ENCODE data around the gene STRBP. TPM values are rescaled to one million over a fixed set of nuclear protein-coding genes. Genes with fewer than 3 reads are reported as not detected.
A peak's percentile ranks its signal among the peaks of the same experiment; 100 is the strongest.

The STRBP gene
- total RNA-seq, 2 donors from 2014 or later = 77.2 to 83.3 TPM

- no peak overlapping the region for H3K4me3 ChIP-seq (ENCODE audit: low read length)
- Mint-ChIP-seq H3K9me3 (no peaks in the 10 kb centered on the region), H3K27ac (no peak overlapping the region), H3K4me1 (peaks cover 21% of the 10 kb centered on the region), H3K27me3 (ENCODE audit: insufficient read depth) (no peaks in the 10 kb centered on the region), H3K36me3 (ENCODE audit: low read depth) (no peaks in the 10 kb centered on the region), H3K4me3 (no peak overlapping the region)
- no peaks in the 10 kb centered on the region for H3K27me3 ChIP-seq (ENCODE audit: control insufficient read depth, insufficient read depth, low read length, poor library complexity, severe bottlenecking)
- WGBS, 2 experiments (ENCODE audit: insufficient coverage in 1 of 2, insufficient read length in 1 of 2) = 74 to 91% methylated on average over 2 to 3 of the region's 4 CpGs
- no peak for DNase-seq
- no peak overlapping the region for H3K9ac ChIP-seq (ENCODE audit: extremely low read depth, low read length, poor library complexity, severe bottlenecking)
- H3K9me3 ChIP-seq (ENCODE audit: control insufficient read depth, low read length) = no peaks in the 10 kb centered on the region
- no peak overlapping the region for H3K27ac ChIP-seq (ENCODE audit: low read depth, low read length)
- no peak for TF ChIP-seq CTCF (conservative IDR thresholded peaks at IDR 0.05)
- H3K36me3 ChIP-seq (ENCODE audit: control insufficient read depth, insufficient read depth, low read length) = no peaks in the 10 kb centered on the region
- H3K4me1 ChIP-seq (ENCODE audit: control insufficient read depth, insufficient read depth, low read length) = no peaks in the 10 kb centered on the region
These were observed 42.4 kb downstream of the STRBP start for GRCh38 chr9:123225995-123226394.

GRCh38 chr9:123225374-123225813 is 43.0 kb downstream of the STRBP start:
- H3K27ac Mint-ChIP-seq = no peak overlapping the region
- 26 to 36% methylated on average over 4 of the region's 4 CpGs for WGBS, 2 experiments (ENCODE audit: insufficient coverage in 1 of 2, insufficient read length in 1 of 2)

GRCh38 chr9:123220127-123220526 is 48.3 kb downstream of the STRBP start:
- Mint-ChIP-seq H3K4me3 (no peak overlapping the region), H3K9me3 (no peaks in the 10 kb centered on the region), H3K27me3 (ENCODE audit: insufficient read depth) (no peaks in the 10 kb centered on the region), H3K27ac (no peak overlapping the region), H3K4me1 (peaks cover 29% of the 10 kb centered on the region), H3K36me3 (ENCODE audit: low read depth) (no peaks in the 10 kb centered on the region)
- Histone ChIP-seq H3K4me3 (ENCODE audit: low read length) (no peak overlapping the region), H3K27me3 (ENCODE audit: control insufficient read depth, insufficient read depth, low read length, poor library complexity, severe bottlenecking) (no peaks in the 10 kb centered on the region), H3K9me3 (ENCODE audit: control insufficient read depth, low read length) (no peaks in the 10 kb centered on the region), H3K9ac (ENCODE audit: extremely low read depth, low read length, poor library complexity, severe bottlenecking) (no peak overlapping the region), H3K27ac (ENCODE audit: low read depth, low read length) (no peak overlapping the region), H3K4me1 (ENCODE audit: control insufficient read depth, insufficient read depth, low read length) (no peaks in the 10 kb centered on the region), H3K36me3 (ENCODE audit: control insufficient read depth, insufficient read depth, low read length) (no peaks in the 10 kb centered on the region)
- WGBS, 2 experiments (ENCODE audit: insufficient coverage in 1 of 2, insufficient read length in 1 of 2) = 91% methylated on average over 2 of the region's 2 CpGs; no CpG with 5 or more reads in 1 of the 2 experiments
- no peak for DNase-seq
- TF ChIP-seq CTCF (conservative IDR thresholded peaks at IDR 0.05) = no peak

More at GRCh38 chr9:123225374-123225813, 43.0 kb downstream of the STRBP start:
- peak; percentile 78 for TF ChIP-seq CTCF (conservative IDR thresholded peaks at IDR 0.05)
- Histone ChIP-seq H3K9ac (ENCODE audit: extremely low read depth, low read length, poor library complexity, severe bottlenecking) (no peak overlapping the region), H3K9me3 (ENCODE audit: control insufficient read depth, low read length) (no peaks in the 10 kb centered on the region), H3K27ac (ENCODE audit: low read depth, low read length) (no peak overlapping the region), H3K4me1 (ENCODE audit: control insufficient read depth, insufficient read depth, low read length) (no peaks in the 10 kb centered on the region), H3K27me3 (ENCODE audit: control insufficient read depth, insufficient read depth, low read length, poor library complexity, severe bottlenecking) (no peaks in the 10 kb centered on the region), H3K36me3 (ENCODE audit: control insufficient read depth, insufficient read depth, low read length) (no peaks in the 10 kb centered on the region), H3K4me3 (ENCODE audit: low read length) (no peak overlapping the region)
- peak; percentile 84 for DNase-seq
- Mint-ChIP-seq H3K9me3 (no peaks in the 10 kb centered on the region), H3K4me1 (peaks cover 25% of the 10 kb centered on the region), H3K4me3 (no peak overlapping the region), H3K36me3 (ENCODE audit: low read depth) (no peaks in the 10 kb centered on the region), H3K27me3 (ENCODE audit: insufficient read depth) (no peaks in the 10 kb centered on the region)
